ENCODE measurements around the gene ADAMTSL3. TPM values are rescaled to one million over a fixed set of nuclear protein-coding genes. Genes with fewer than 3 reads are reported as not detected.

The ADAMTSL3 gene
- total RNA-seq, 1 experiment from 2014 or later: 1.8 TPM

- TF ChIP-seq EMX1 (CRISPR knock-in tag; IDR thresholded peaks at IDR 0.05): no peak
These were observed 41.7 kb upstream of the ADAMTSL3 start (continued) for GRCh38 chr15:83612226-83612625.

DNA sequence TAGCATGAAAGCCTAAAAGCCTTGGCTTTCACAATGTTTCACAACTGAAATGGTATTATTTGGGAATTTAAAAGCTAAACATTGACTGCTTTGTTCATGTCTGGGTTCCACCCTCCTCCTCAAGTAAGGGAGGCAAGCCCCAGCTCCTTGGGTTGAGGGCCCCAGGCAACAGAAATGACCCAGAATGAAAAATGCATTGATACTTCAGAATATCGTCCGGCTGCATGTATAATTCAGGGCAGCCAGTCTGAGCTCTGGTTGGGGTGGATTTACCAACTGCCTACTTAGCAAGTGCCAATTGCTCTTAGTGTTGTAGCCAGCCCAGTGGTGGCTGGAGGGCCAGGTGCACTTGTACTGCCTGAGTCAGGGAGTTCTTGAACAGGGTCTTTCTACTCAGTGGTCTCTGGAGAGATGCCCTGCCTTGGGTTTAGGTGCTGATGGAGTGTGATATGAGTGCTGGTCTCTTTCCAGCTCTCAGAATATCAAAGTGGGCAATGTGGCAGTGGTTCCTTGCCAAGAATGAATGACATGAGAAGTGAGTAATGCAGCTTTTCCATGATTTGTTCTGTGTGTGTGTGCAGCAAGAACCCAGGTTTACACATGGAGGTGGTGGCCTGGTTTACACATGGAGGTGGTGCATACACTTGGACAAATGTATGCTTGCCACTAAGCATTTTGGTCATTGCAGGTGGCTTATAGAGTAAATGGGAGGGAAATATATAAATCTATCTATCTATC is 40.9 kb upstream of the ADAMTSL3 start:
- H3K4me1 Mint-ChIP-seq: no peaks in the 10 kb centered on the region

More for the DNA sequence above, 40.9 kb upstream of the ADAMTSL3 start:
- no peak for TF ChIP-seq AR (CRISPR knock-in tag; IDR thresholded peaks at IDR 0.05)
- TF ChIP-seq NFYB (CRISPR knock-in tag; conservative IDR thresholded peaks at IDR 0.05; ENCODE audit: low read depth): no peak
- no peak for TF ChIP-seq ARID4B (CRISPR knock-in tag; IDR thresholded peaks at IDR 0.05; ENCODE audit: borderline replicate concordance)
- TF ChIP-seq MYBL2 (CRISPR knock-in tag; IDR thresholded peaks at IDR 0.05): no peak
- no peak for TF ChIP-seq ERG (CRISPR knock-in tag; IDR thresholded peaks at IDR 0.05)
- TF ChIP-seq ATF1 (CRISPR knock-in tag; IDR thresholded peaks at IDR 0.05): no peak
- TF ChIP-seq E2F1 (CRISPR knock-in tag; IDR thresholded peaks at IDR 0.05): no peak
- TF ChIP-seq, protein P1, sequence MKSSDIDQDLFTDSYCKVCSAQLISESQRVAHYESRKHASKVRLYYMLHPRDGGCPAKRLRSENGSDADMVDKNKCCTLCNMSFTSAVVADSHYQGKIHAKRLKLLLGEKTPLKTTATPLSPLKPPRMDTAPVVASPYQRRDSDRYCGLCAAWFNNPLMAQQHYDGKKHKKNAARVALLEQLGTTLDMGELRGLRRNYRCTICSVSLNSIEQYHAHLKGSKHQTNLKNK (CRISPR knock-in tag; IDR thresholded peaks at IDR 0.05): no peak
- TF ChIP-seq, protein P2, sequence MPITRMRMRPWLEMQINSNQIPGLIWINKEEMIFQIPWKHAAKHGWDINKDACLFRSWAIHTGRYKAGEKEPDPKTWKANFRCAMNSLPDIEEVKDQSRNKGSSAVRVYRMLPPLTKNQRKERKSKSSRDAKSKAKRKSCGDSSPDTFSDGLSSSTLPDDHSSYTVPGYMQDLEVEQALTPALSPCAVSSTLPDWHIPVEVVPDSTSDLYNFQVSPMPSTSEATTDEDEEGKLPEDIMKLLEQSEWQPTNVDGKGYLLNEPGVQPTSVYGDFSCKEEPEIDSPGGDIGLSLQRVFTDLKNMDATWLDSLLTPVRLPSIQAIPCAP (CRISPR knock-in tag; IDR thresholded peaks at IDR 0.05): no peak
- TF ChIP-seq CREM (CRISPR knock-in tag; IDR thresholded peaks at IDR 0.05): no peak
- TF ChIP-seq ZNF671 (CRISPR knock-in tag; IDR thresholded peaks at IDR 0.05): no peak
- TF ChIP-seq IRF2 (CRISPR knock-in tag; IDR thresholded peaks at IDR 0.05; ENCODE audit: borderline replicate concordance, low read depth): no peak
- no peak for TF ChIP-seq PRDM15 (CRISPR knock-in tag; IDR thresholded peaks at IDR 0.05)
- no peak for TF ChIP-seq CBFB (CRISPR knock-in tag; IDR thresholded peaks at IDR 0.05; ENCODE audit: low read depth)
- TF ChIP-seq ZNF317 (CRISPR knock-in tag; IDR thresholded peaks at IDR 0.05; ENCODE audit: borderline replicate concordance, low read depth): no peak
- TF ChIP-seq E2F4 (CRISPR knock-in tag; IDR thresholded peaks at IDR 0.05; ENCODE audit: borderline replicate concordance, low read depth): no peak
- ATAC-seq (no peak), DNase-seq (ENCODE audit: low spot score) (no peak)
- H3K4me3 Mint-ChIP-seq: no peak overlapping the region
- CTCF ChIA-PET: interaction anchor here (0.7 to 1.2 kb wide), 2 partner anchors 41 to 422 kb away, joined by 3 read pairs; no protein-coding TSS in a partner anchor
- POLR2A ChIA-PET: interaction anchor here (0.6 kb wide), 1 partner anchor 1070 kb away, joined by 3 read pairs; no protein-coding TSS in a partner anchor
- H3K9me3 Mint-ChIP-seq: no peaks in the 10 kb centered on the region
- no peaks in the 10 kb centered on the region for H3K27me3 Mint-ChIP-seq (ENCODE audit: low read depth)
- H3K27ac Mint-ChIP-seq: peak overlapping the region; percentile 49
- H3K36me3 Mint-ChIP-seq: no peaks in the 10 kb centered on the region; the same call in 1 of the 2 replicates
